HG02943 (cell line): ENCODE measurements around the gene GP9.
A peak's percentile ranks its signal among the peaks of the same experiment; 100 is the strongest.

Experiments
- ATAC-seq: cut with Tn5 transposase; IDR thresholded peaks from one replicate; pipeline ENCODE4 v1.9.1; 2021; ENCODE audit warnings: mild to moderate bottlenecking, low read depth, moderate library complexity; ENCODE audit not compliant: unreplicated experiment

GP9 gene

GRCh38 chr3:129026728-129027543 lies 33.6 kb upstream of the GP9 start:
- ATAC-seq = peak; percentile 95

- no peak for ATAC-seq
Observed at GRCh38 chr3:129027544-129027880, 33.1 kb upstream of the GP9 start.

GRCh38 chr3:129028866-129029265 lies 31.7 kb upstream of the GP9 start:
- ATAC-seq = no peak

GRCh38 chr3:129030611-129031010 lies 30.0 kb upstream of the GP9 start:
- ATAC-seq = no peak

- ATAC-seq = no peak
Observed at GRCh38 chr3:129031476-129032215, 28.9 kb upstream of the GP9 start.

- ATAC-seq = no peak
Observed at GRCh38 chr3:129032716-129033115, 27.9 kb upstream of the GP9 start.

GRCh38 chr3:129033151-129033550 lies 27.4 kb upstream of the GP9 start:
- ATAC-seq = no peak

- no peak for ATAC-seq
Observed at GRCh38 chr3:129033633-129034321, 26.8 kb upstream of the GP9 start.

GRCh38 chr3:129034642-129035041 lies 25.9 kb upstream of the GP9 start:
- ATAC-seq = no peak

- no peak for ATAC-seq
Observed at GRCh38 chr3:129035360-129036221, 25.0 kb upstream of the GP9 start.

GRCh38 chr3:129036222-129037092 lies 24.1 kb upstream of the GP9 start:
- ATAC-seq = no peak

- ATAC-seq = no peak
Observed at GRCh38 chr3:129037093-129037419, 23.5 kb upstream of the GP9 start.

- ATAC-seq = no peak
Observed at GRCh38 chr3:129038121-129038855, 22.3 kb upstream of the GP9 start.

GRCh38 chr3:129039271-129040038 lies 21.1 kb upstream of the GP9 start:
- no peak for ATAC-seq

- no peak for ATAC-seq
Observed at GRCh38 chr3:129040039-129040336, 20.6 kb upstream of the GP9 start.

GRCh38 chr3:129040579-129041300 lies 19.8 kb upstream of the GP9 start:
- ATAC-seq = no peak

GRCh38 chr3:129045675-129046036 lies 14.9 kb upstream of the GP9 start:
- no peak for ATAC-seq
